GM12872 (cell line): ENCODE measurements around the gene NKD1.

ENCODE experiments used
- CTCF ChIP-seq: IDR thresholded peaks from 3 replicates; pipeline ENCODE4 v1.5.1; 2011; ENCODE audit warnings: low read depth, mild to moderate bottlenecking, low read length, moderate library complexity; ENCODE audit not compliant: insufficient read depth

The NKD1 gene

GRCh38 chr16:50580180-50580798 lies 32.1 kb downstream of the NKD1 start:
- no peak for TF ChIP-seq CTCF

GRCh38 chr16:50581845-50582244 lies 33.6 kb downstream of the NKD1 start:
- TF ChIP-seq CTCF: no peak

GRCh38 chr16:50583211-50583610 lies 35.0 kb downstream of the NKD1 start:
- TF ChIP-seq CTCF: no peak

GRCh38 chr16:50584033-50584722 lies 36.0 kb downstream of the NKD1 start:
- no peak for TF ChIP-seq CTCF

GRCh38 chr16:50585331-50585776 lies 37.2 kb downstream of the NKD1 start:
- TF ChIP-seq CTCF: no peak

GRCh38 chr16:50587543-50587942 lies 39.3 kb downstream of the NKD1 start:
- no peak for TF ChIP-seq CTCF

GRCh38 chr16:50588276-50588675 lies 40.1 kb downstream of the NKD1 start:
- no peak for TF ChIP-seq CTCF
